GM08714 (cell line): ENCODE results near the gene CARD9.

Source experiments
- H3K4me3 ChIP-seq: fragments of 200-500 bp; sonication (Bioruptor generic); 2 replicates; pipeline ENCODE4 v1.5.1; 2014; ENCODE audit warnings: mild to moderate bottlenecking, low read length, inconsistent platforms
- ZNF274 ChIP-seq: IDR thresholded peaks from 2 replicates; pipeline ENCODE4 v1.6.1; 2012; ENCODE audit warnings: mild to moderate bottlenecking, low read depth, low read length

CARD9 gene

DNA sequence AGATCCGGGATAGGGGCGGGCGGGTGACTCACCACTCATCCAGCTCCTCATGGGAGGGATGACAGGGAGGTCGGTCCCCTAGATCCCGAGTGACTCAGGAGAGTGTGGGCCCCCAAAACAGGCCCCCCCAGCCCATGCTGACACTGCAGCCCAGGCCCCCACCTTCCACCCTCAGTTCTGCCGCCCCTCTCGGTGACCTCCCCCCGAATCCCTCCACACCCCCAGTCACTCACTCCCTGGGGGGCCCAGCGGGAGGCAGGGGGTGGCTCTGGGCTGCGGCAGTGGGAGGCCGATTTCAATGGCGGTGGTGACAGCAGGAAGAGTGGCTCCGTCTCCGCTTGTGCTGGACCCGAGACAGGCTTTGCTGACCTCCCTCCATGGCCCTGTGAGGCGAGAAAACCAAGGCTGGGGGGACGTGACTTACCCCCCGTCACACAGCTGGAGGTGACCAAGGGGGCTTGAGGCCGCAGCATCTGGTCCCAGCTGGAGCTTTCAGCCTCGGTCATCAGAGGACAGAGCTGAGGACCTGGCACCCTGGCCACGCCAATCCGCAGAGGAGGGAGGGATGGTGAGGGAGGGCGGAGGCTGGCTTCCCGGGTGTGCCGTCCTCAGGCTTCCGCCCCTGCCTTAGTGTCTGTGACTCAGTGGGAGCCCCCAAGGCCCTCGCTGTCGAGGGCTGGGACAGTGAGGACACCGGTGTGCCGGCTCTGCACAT is 37.2 kb downstream of the CARD9 start:
- no peak for TF ChIP-seq ZNF274
- H3K4me3 ChIP-seq: no peak overlapping the region

DNA sequence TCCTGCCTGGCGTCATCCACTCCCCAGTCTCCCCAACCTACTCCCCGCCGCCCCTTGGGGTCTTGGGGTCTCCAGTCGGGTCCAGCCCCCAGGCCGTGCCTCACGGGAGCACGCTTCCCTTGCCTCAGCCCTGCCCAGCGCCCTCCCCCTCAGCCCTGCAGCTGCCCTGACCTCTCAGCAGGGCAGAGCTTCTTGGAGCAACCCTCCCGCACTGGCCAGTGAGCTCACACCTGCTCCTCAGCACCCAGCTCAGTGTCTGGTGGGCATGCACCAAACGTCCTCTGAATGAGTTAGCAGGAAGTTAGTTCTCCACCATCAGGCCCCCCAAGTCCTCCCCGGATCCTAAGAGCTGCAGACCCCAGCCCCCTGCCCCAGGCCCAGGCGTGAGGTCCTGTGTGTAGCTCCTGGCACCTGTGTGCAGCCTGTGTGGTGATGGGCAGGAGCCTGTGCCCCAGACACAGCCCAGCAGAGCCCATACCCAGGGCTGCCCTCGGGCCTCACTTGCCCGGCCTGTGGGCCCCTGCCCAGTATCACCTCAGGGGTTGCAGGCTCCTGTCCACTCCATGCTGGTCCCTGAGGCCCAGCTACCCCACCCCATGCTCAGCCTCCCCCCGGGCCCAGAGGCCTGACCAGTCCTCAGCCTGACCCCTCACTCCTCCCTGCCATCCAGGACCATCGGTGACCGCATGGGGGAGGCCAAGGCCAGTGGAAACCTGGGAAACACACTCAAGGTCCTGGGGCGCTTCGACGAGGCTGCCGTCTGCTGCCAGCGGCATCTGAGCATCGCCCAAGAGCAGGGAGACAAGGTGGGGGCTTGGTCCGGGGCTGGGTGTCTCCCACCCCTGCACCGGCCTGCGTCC is 37.9 kb downstream of the CARD9 start:
- TF ChIP-seq ZNF274: no peak
- no peak overlapping the region for H3K4me3 ChIP-seq

DNA sequence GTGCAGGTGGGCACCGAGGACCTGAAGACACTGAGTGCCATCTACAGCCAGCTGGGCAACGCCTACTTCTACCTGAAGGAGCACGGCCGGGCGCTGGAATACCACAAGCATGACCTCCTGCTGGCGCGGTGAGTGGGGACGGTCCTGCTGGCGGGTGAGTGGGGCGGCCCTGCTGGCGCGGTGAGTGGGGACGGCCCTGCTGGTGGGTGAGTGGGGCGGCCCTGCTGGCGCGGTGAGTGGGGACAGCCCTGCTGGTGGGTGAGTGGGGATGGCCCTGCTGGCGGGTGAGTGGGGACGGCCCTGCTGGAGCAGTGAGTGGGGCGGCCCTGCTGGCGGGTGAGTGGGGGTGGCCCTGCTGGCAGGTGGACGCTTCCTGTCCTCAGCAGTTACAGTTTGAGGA is 38.9 kb downstream of the CARD9 start:
- TF ChIP-seq ZNF274: no peak
- no peak overlapping the region for H3K4me3 ChIP-seq

DNA sequence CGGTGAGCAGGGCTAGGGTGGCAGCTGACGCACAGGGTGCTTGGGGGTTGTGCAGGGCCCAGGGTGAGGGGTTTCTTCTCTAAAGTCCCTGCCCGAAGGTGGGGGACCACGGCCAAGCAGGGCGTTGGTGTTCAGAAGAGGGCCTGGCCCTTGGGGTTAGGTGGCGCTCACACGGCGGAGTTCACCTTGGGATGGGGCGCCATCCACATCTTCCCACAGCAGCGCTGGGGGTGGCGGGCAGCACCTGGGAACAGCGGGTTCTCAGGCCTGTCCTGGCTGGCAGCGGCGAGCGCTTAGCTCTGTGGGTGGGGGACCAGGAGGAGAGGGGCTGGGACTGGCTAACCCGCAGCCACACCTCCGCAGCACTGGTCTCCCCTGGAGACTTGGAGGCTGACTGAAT is 40.0 kb downstream of the CARD9 start:
- TF ChIP-seq ZNF274: no peak
- no peak overlapping the region for H3K4me3 ChIP-seq

DNA sequence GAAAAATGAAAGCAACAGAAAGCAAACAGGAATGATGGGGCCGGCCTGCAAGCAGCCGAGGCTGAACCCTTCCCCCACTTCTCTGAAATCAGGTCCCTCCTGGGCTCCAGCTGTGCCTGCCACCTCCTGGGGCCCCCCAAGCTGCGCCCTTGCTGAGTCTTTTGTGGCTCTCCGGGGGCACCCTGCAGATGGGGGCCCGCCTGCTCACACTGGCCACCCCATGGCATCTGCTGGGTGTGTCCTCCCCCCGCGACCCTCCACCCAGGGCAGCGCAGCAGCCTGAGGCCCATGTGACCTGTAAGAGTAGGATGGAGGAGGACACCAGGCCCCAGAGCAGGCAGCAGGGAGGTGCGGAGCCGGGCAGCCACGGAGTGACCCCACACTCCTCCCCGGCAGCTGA is 40.4 kb downstream of the CARD9 start:
- H3K4me3 ChIP-seq: no peak overlapping the region
- no peak for TF ChIP-seq ZNF274

DNA sequence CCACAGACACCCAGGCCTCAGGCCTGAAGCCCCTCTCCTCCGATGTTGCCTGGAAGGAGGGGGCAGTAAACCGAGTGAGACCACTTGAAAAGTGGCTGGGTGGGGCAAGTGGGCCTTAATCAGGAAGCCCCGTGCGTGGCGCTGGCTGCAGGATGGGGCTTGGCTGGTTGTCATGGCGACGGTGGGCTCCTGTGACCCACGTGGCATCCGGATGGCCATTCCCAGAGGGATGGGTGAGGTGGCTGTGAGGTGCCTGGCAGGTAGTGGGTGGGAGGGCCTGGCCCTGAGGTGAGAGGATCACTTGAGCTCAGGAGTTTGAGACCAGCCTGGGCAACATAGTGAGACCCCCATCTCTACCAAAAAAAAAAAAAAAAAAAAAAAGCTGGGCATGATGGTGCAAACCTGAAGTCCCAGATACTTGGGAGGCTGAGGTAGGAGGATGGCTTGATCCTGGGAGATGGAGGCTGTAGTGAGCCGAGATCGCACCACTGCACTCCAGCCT is 40.9 kb downstream of the CARD9 start:
- no peak overlapping the region for H3K4me3 ChIP-seq
- no peak for TF ChIP-seq ZNF274

DNA sequence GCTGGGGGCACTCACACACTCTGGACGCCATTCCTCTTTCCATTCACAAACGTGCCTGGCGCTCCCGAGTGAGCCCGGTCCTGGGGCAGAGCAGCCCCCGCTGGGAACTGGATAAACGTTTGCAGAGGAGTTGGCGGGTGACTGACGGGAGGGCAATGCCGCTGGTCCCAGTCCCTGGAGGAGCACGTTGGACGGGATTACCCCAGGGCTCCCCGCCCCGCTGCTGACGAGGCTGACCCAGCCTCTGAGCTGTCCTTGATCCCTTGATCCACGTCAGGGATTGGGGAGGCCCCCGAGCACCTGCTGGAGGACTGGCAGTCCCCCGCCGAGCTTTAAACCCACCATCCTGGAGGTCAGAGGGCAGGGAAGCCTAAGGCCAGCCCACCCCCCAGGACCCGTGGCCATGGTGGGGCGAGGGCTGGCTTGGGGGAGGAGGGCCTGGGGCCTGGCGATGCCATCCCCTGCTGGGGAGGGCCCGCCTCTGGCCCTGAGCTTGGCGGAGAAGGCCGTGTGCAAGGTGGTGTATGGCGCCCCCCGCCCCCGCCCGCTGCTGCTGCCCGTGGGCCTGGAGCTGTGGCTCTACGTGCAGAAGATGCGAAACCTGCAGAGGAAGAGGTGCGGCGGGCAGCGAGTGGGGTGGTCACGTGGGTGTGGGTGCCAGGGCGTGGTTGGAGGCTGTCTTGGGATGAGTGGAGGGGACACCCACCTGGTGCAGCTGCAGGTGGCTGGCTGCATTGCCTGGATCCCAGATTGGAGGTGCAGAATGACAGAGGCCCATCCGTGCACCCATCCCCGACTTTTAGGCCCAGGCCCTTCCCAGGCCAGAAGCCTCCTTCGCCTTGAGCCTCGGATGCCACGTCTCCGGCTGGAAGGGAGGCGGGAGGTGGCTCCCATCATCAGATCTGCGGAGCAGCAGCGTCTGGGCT is 41.6 kb downstream of the CARD9 start:
- TF ChIP-seq ZNF274: no peak
- no peak overlapping the region for H3K4me3 ChIP-seq

DNA sequence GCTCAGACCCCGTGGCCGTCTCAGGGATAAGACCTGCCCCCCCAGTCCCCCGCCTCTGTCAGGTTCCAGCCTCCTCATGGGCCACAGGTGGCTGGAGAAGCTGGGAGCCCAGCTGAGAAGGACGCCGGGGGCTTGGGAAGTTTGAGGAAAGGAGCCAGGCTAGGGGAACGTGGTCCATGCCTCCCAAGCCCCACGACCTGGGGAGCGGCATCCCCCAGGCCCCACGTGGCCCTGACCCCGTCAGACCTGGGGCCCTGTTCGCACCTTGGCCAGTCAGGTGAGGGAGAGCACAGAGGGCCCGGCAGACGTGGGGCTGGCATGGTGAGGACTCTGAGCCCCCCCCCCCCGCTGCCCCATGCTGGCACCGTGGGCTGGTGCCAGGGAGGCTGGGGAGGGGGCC is 42.4 kb downstream of the CARD9 start:
- TF ChIP-seq ZNF274: no peak
- no peak overlapping the region for H3K4me3 ChIP-seq

DNA sequence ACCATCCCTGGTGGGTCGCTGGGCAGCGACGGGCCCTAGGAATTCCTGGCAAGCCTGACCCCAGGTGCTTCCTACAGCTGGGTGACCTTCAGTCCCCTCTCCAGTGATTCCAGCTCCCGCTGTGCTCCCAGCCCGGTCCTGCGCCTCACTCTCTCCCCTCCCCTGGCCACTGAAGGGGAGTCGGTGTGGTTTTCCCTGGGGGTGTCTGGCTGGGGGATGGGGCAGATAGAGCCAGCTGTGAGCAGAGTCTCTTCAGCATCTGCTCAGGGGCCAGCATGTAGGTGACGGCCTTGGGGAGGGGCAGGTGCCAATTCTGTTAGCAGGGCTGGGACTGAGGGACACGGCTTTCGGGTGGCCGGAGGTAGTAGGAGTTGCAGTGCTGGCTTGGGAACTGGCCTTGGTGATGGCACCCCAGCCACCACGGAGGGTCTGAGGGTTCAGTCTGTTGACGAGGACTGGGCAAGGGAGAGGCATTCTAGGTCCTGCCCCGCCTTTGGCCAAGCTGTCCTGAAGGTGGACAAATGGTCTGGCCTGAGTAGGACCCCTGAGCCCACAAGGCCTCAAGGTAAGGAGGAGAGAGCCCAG is 43.0 kb downstream of the CARD9 start:
- no peak for TF ChIP-seq ZNF274
- no peak overlapping the region for H3K4me3 ChIP-seq

DNA sequence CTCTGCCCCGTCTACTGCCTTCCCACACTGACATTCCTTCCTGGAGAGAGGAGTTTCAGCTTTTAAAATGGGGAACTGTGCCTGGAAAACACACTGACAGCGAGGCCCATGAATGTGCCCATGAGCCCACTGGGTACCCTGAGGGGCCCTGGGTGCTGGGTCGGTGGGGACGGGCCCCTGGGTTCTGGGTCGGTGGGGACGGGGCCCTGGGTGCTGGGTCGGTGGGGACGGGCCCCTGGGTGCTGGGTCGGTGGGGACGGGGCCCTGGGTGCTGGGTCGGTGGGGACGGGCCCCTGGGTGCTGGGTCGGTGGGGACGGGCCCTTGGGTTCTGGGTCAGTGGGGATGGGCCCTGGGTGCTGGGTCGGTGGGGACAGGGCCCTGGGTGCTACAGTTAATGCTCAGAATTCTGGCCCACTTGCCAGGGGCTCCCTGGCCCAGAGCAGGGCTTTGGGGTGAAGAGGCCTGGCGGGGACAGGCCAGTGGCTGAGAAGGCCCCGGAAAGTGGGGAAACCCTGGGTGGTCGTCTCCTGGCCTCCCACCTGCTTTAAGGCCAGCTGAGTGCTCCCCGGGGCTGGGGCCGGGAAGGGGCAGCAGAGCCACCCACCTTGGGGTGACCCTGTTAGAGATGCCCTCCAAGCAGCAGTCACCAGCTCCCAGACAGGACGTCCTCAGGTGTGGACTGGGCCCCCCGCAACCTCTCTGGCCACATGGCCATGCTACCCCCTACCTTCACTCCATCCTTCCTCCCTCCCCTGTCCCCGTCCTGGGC is 43.6 kb downstream of the CARD9 start:
- no peak overlapping the region for H3K4me3 ChIP-seq
- no peak for TF ChIP-seq ZNF274

DNA sequence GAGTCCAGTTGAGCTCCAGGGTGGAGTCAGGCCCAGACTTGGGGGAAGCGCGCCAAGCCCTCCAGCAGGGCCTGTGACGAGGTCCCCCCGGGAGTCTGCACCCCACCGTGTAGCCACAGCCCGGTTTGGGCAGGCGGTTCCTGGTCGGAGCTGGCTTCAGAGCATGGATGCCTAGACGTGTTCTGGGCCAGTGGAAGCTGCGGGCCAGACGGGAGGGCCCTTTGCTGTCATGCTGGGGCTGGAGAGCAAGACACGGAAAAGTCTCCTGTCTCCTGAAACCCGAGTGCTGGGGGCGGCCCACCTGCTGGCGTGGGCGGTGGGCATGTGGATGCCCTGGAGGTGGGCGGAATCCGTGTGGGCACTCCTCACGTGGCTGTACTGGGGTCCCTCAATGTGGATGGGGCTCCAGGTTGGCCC is 44.2 kb downstream of the CARD9 start:
- no peak overlapping the region for H3K4me3 ChIP-seq
- TF ChIP-seq ZNF274: no peak

DNA sequence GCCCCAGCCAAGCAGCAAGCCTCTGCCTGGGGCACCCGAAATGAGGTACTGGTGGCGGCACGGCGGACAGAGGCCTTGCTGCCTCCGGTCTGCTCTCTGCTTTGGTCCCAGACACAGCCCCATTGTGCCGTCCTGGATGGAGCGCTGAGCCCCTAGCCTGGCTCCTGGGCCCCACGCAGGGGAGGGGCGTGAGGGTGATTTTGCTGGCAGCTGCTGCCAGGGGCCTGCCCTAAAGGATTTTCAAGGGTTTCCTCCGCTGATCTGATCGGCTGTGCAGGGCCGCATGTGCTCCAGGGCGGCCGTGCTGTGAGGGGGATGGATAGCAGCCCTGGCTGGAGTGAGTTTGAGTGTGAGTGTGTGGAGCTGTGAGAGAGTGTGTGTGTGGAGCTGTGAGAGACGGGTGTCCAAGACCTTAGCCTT is 44.8 kb downstream of the CARD9 start:
- no peak for TF ChIP-seq ZNF274
- no peak overlapping the region for H3K4me3 ChIP-seq

DNA sequence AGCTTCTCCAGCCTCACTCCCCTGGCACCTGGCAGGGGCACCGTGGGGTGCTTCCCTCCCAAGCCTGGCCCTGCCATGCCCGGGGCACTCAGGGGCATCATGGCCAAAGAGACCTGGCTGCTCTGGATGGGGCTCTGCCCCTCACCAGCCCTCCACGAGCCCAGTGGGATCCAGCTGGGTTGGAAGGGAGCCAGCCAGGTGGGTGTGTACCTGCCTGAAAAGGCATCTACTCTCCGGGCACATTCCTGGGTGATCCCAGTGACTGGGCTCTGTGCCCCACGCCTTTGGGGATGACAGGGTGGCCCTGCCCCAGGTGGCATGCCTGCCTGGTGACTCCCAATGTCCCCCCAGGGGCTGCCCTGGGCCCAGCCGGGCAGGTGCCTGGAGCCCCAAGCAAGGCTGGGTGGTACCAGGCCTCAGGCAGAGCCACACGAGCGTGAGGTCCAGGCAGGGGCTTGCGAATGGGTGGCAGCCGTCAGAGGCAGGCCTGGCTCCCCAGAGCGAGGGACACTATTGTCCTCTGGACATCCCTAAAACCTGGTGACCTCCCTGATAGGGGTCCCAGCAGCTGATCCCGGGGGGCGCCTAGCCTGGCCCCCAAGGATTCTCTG is 45.4 kb downstream of the CARD9 start:
- no peak for TF ChIP-seq ZNF274
- no peak overlapping the region for H3K4me3 ChIP-seq
